ENCODE results near the gene PRKG1. TPM values are rescaled to one million over a fixed set of nuclear protein-coding genes. Genes with fewer than 3 reads are reported as not detected.

Gene PRKG1
- total RNA-seq, 1 experiment from 2014 or later: 10.4 TPM

GRCh38 chr10:51569467-51569866, 495.2 kb downstream of the PRKG1 start:
- H3T11ph ChIP-seq (ENCODE audit: low read length): no peak overlapping the region
- no peaks in the 10 kb centered on the region for H3K23me2 ChIP-seq (ENCODE audit: insufficient read length, low read depth, low read length, poor library complexity, severe bottlenecking)
- H3K14ac ChIP-seq (ENCODE audit: insufficient read depth, low read length): no peak overlapping the region
- H3K4ac ChIP-seq (ENCODE audit: low read depth, low read length): no peak overlapping the region
- no peak overlapping the region for H2BK120ac ChIP-seq (ENCODE audit: low read depth, low read length, poor library complexity, severe bottlenecking)
- H4K8ac ChIP-seq (replicated peaks; ENCODE audit: insufficient read length, low read depth, low read length): no peak overlapping the region
- H2AFZ ChIP-seq (ENCODE audit: low read length): no peak overlapping the region
- Mint-ChIP-seq H3K27ac (no peak overlapping the region), H3K4me1 (peaks cover 43 to 48% of the 10 kb centered on the region in 2 experiments), H3K36me3 (ENCODE audit: insufficient read depth in 1 of 3, low read depth in 3 of 3) (no peaks in the 10 kb centered on the region), H3K27me3 (ENCODE audit: low read depth) (no peaks in the 10 kb centered on the region), H3K9me3 (no peaks in the 10 kb centered on the region), H3K4me3 (no peak overlapping the region)
- no CpG with 5 or more reads among the region's 3 CpGs for WGBS (ENCODE audit: extremely low coverage, insufficient read length, low lambda C conversion rate)
- H3K18ac ChIP-seq (ENCODE audit: insufficient read length, low read depth, low read length): no peak overlapping the region
- H3K9me3 ChIP-seq (ENCODE audit: control insufficient read depth, low read depth, low read length): no peaks in the 10 kb centered on the region
- no peaks in the 10 kb centered on the region for H4K20me1 ChIP-seq (ENCODE audit: control insufficient read depth, insufficient read depth, insufficient read length)
- no peak for TF ChIP-seq CTCF (conservative IDR thresholded peaks at IDR 0.05)
- H2AK5ac ChIP-seq (ENCODE audit: insufficient read length, low read length): no peak overlapping the region
- H3K23ac ChIP-seq (ENCODE audit: insufficient read length, low read depth, low read length): no peak overlapping the region
- H3K27ac ChIP-seq (ENCODE audit: insufficient read length, low read depth, low read length): no peak overlapping the region
- no peak overlapping the region for H2BK20ac ChIP-seq (ENCODE audit: low read depth, low read length, poor library complexity, severe bottlenecking)
- H3K9ac ChIP-seq (ENCODE audit: extremely low read depth, insufficient read length, low read length): no peak overlapping the region
- H2BK15ac ChIP-seq (ENCODE audit: low read depth, low read length): no peak overlapping the region
- no peak overlapping the region for H4K91ac ChIP-seq (ENCODE audit: insufficient read length, low read depth, low read length)
- DNase-seq: no peak
- H3K27me3 ChIP-seq (ENCODE audit: insufficient read depth, low read length): no peaks in the 10 kb centered on the region
- H2BK5ac ChIP-seq (ENCODE audit: insufficient read length, low read length): no peak overlapping the region
- H2BK12ac ChIP-seq (ENCODE audit: insufficient read length, low read depth, low read length): no peak overlapping the region
- no peaks in the 10 kb centered on the region for H3K79me1 ChIP-seq (ENCODE audit: insufficient read depth, low read depth, low read length, poor library complexity, severe bottlenecking)
- no peak overlapping the region for H3K56ac ChIP-seq (ENCODE audit: insufficient read length, low read depth, low read length)
- H4K5ac ChIP-seq (ENCODE audit: insufficient read length, low read depth, low read length): no peak overlapping the region
- H3K4me2 ChIP-seq (ENCODE audit: insufficient read depth, insufficient read length, low read length): no peak overlapping the region
- H3K4me1 ChIP-seq (ENCODE audit: insufficient read depth, low read length): 0 out of 2 replicates have a peak, but pooled peaks cover 3% of the 10 kb centered on the region
- no peaks in the 10 kb centered on the region for H3K79me2 ChIP-seq (ENCODE audit: insufficient read depth, low read length)

Data from H9 (cell line).